Motor neuron (in vitro differentiated cells): ENCODE measurements around the gene ZNF77. TPM values are rescaled to one million over a fixed set of nuclear protein-coding genes. Genes with fewer than 3 reads are reported as not detected.
"Not testable (repeated sequence)": the region's sequence is repeated elsewhere in the genome, so short reads cannot be mapped to it uniquely, and the experiment has no call there.

Experiments used
- ATAC-seq, 8 experiments: fragments of 200-7000 bp; cut with Tn5 transposase; replicated peaks in 6 of 8; 2 replicates each; pipeline ENCODE4 v1.8.0; 2021; ENCODE audit warnings: mild to moderate bottlenecking in 8 of 8, moderate library complexity in 8 of 8
- H3K27ac ChIP-seq, 2 donors: fragments of 250-450 bp; sonication (Bioruptor Pico); 2 replicates each; pipeline ENCODE4 v1.9.0; 2021; ENCODE audit warnings: antibody characterized with exemption in 2 of 2, mild to moderate bottlenecking in 2 of 2, moderate library complexity in 1 of 2
- H3K4me1 ChIP-seq, 2 donors: fragments of 250-450 bp; sonication (Bioruptor Pico); replicated peaks in 1 of 2; 2 replicates each; pipeline ENCODE4 v1.6.1; 2021; ENCODE audit warnings: antibody characterized with exemption in 2 of 2, mild to moderate bottlenecking in 2 of 2, moderate library complexity in 1 of 2
- H3K4me3 ChIP-seq, 5 donors: fragments of 250-450 bp; sonication (Bioruptor Pico); 2 replicates each; pipeline ENCODE4 v1.9.0; 2021; ENCODE audit warnings: antibody characterized with exemption in 5 of 5, mild to moderate bottlenecking in 5 of 5, moderate library complexity in 4 of 5
- WGBS, 10 experiments: fragments of 450-650 bp; shearing (Covaris generic); methylation state at CpG; one replicate each; pipeline ENCODE4 v1.0.0; 2022; 5-methylcytosine and 5-hydroxymethylcytosine counted together
- in situ Hi-C, 9 experiments: fragments of 400-800 bp; cut with MboI; loops; one replicate each; pipeline ENCODE4 v1.15.0; 2021; ENCODE audit warnings: low sequenced_read_pairs in 9 of 9, low pct_unique_long_range_greater_than_20kb in 2 of 9; ENCODE audit not compliant: unreplicated experiment in 9 of 9
- total RNA-seq, 8 experiments: library from RNA; unstranded; fragments of 300-600 nt; gene quantifications; 2 replicates each; pipeline versions ENCODE4 v1.2.3 to v1.2.4, GENCODE V29; 2022

ZNF77 gene
- total RNA-seq, 8 experiments from 2014 or later: 1.7 to 9.9 (median 7.7) TPM

GRCh38 chr19:2900296-2901252 lies 44.2 kb downstream of the ZNF77 start, which contains the start of gene ZNF57:
Gene ZNF57 (plus strand): TSS chr19:2900928. CDS start chr19:2901046, 118 bp downstream.
- peak; percentile 90 to 98 (median 97) for ATAC-seq
- in situ Hi-C loops: no loop called here
- 0 to 1% (median 0%) methylated on average over 5 to 16 of the region's 100 CpGs; no CpG with 5 or more reads in 7 of the 10 experiments for WGBS, 10 experiments
- peak within 1 kb of the TSS; percentile 45 to 91 (median 58) for H3K4me3 ChIP-seq
- no peaks in the 10 kb centered on the region for H3K4me1 ChIP-seq
- peak within 1 kb of the TSS in 1 of 2 donors; percentile 71 for H3K27ac ChIP-seq

GRCh38 chr19:2896694-2897093 lies 48.1 kb downstream of the ZNF77 start:
- no peak for ATAC-seq
- Histone ChIP-seq H3K4me1 (no peaks in the 10 kb centered on the region), H3K4me3 (no peak overlapping the region), H3K27ac (no peak overlapping the region)
- in situ Hi-C loops: loop anchor here in 1 of 9 experiments (25.0 kb wide), 1 partner anchor 234 kb away; no protein-coding TSS in a partner anchor
- 22 to 79% (median 60%) methylated on average over 2 to 7 of the region's 8 CpGs for WGBS, 10 experiments

DNA sequence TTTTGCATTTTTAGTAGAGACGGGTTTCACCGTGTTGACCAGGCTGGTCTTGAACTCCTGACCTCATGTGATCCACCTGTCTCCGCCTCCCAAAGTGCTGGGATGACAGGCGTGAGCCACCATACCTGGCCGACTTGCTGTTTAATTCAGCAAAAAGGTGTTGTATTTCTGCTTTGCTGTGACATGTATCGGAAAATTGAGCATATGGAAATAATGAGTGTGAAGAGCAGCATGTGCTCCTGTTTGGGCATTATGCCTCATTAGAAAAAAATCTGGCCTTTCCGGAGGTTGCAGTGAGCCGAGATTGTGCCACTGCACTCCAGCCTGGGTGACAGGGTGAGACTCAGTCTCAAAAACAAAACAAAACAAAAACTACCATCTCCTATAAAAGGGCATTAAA lies 54.2 kb downstream of the ZNF77 start:
- 0 to 100% (median 75%) methylated on average over 1 to 8 of the region's 8 CpGs; no CpG with 5 or more reads in 1 of the 10 experiments for WGBS, 10 experiments
- not testable (repeated sequence) for H3K27ac ChIP-seq, H3K4me1 ChIP-seq, H3K4me3 ChIP-seq, ATAC-seq
- in situ Hi-C loops: loop anchor here in 1 of 9 experiments (25.0 kb wide), 1 partner anchor 228 kb away; no protein-coding TSS in a partner anchor

- in situ Hi-C loops: loop anchor here in 1 of 9 experiments (25.0 kb wide), 1 partner anchor 226 kb away; no protein-coding TSS in a partner anchor
- WGBS, 10 experiments: 10 to 92% (median 83%) methylated on average over 4 to 10 of the region's 37 CpGs; no CpG with 5 or more reads in 5 of the 10 experiments
- ATAC-seq: peak in 1 of 8 experiments; percentile 73
Observed at GRCh38 chr19:2888731-2889224, 56.0 kb downstream of the ZNF77 start.

DNA sequence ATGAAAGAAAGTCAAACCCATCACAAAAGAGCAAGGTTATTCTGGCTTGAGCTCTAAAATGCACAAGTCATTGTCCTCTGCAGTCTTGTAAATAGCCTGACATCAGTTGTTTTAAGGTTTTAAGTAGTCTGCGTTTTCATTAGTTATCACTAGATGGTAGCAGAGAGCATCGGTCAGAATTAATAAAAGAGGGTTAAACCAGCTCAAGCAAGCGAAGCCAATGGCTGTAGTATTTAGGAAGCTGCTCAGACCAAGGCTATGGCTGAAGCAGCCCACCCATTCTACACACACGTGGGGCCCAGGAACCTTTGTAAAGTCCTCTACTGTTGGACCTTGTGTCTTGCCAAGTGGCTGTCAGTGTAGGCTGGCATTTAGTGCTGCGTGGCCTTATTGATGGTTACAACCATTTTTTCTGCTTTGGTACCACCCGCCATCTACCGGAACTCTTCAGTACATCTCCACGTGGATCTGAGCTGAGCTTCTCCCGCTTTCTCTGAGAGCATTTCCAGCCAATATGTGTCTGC lies 57.3 kb downstream of the ZNF77 start:
- Histone ChIP-seq H3K4me1 (peaks cover 2 to 3% of the 10 kb centered on the region in 2 donors), H3K27ac (no peak overlapping the region), H3K4me3 (no peak overlapping the region)
- WGBS, 10 experiments: 5 to 81% (median 28%) methylated on average over 2 to 9 of the region's 9 CpGs; no CpG with 5 or more reads in 1 of the 10 experiments
- peak; percentile 74 to 96 (median 88) for ATAC-seq
- in situ Hi-C loops: loop anchor here in 1 of 9 experiments (25.0 kb wide), 1 partner anchor 225 kb away; no protein-coding TSS in a partner anchor

More at GRCh38 chr19:2888731-2889224, 56.0 kb downstream of the ZNF77 start:
- peaks cover 2 to 3% of the 10 kb centered on the region in 2 donors for H3K4me1 ChIP-seq
- no peak overlapping the region for H3K4me3 ChIP-seq
- H3K27ac ChIP-seq: no peak overlapping the region

- ATAC-seq: no peak
- WGBS, 10 experiments: 60 to 100% (median 82%) methylated on average over 1 to 10 of the region's 17 CpGs; no CpG with 5 or more reads in 2 of the 10 experiments
Observed at GRCh38 chr19:2885736-2886135, 59.0 kb downstream of the ZNF77 start.

GRCh38 chr19:2883686-2884439 lies 60.9 kb downstream of the ZNF77 start:
- in situ Hi-C loops: loop anchor here in 1 of 9 experiments (25.0 kb wide), 1 partner anchor 222 kb away; no protein-coding TSS in a partner anchor
- no peak for ATAC-seq
- no peak overlapping the region for H3K27ac ChIP-seq
- WGBS, 10 experiments: 8 to 100% (median 72%) methylated on average over 1 to 13 of the region's 14 CpGs; no CpG with 5 or more reads in 2 of the 10 experiments
- H3K4me3 ChIP-seq: no peak overlapping the region
- H3K4me1 ChIP-seq: peaks cover 2 to 3% of the 10 kb centered on the region in 2 donors

More at GRCh38 chr19:2885736-2886135, 59.0 kb downstream of the ZNF77 start:
- in situ Hi-C loops: loop anchor here in 1 of 9 experiments (25.0 kb wide), 1 partner anchor 223 kb away; no protein-coding TSS in a partner anchor
- peaks cover 2 to 3% of the 10 kb centered on the region in 2 donors for H3K4me1 ChIP-seq
- H3K4me3 ChIP-seq: no peak overlapping the region
- H3K27ac ChIP-seq: no peak overlapping the region

Other genes starting within 250 kb of the ZNF77 start
- gene GNG7, start 242.3 kb downstream of the ZNF77 start, total RNA-seq: 1 to 10 TPM in 6 of 8 experiments, under 1 TPM in 2; 0.20 to 8.1 (median 1.2) TPM
- 10 to 100 TPM in 2 of 8 experiments, 1 to 10 TPM in 4, under 1 TPM in 2; 0.15 to 17.5 (median 9.0) TPM for gene DIRAS1, start 223.6 kb downstream of the ZNF77 start, total RNA-seq
- 10 to 100 TPM; 13.7 to 33.4 (median 26.4) TPM for gene SLC39A3, start 205.0 kb downstream of the ZNF77 start, total RNA-seq
- 10 to 100 TPM; 29.5 to 85.5 (median 68.5) TPM for gene SGTA, start 161.7 kb downstream of the ZNF77 start, total RNA-seq
- gene THOP1, start 159.5 kb downstream of the ZNF77 start, total RNA-seq: 100 to 1,000 TPM in 1 of 8 experiments, 10 to 100 TPM in 7; 27.5 to 108 (median 41.7) TPM
- gene ZNF554, start 125.1 kb downstream of the ZNF77 start, total RNA-seq: 10 to 100 TPM in 2 of 8 experiments, 1 to 10 TPM in 6; 2.1 to 10.7 (median 7.7) TPM
- 10 to 100 TPM in 4 of 8 experiments, 1 to 10 TPM in 4; 1.1 to 11.6 (median 8.7) TPM for gene ZNF555, start 103.5 kb downstream of the ZNF77 start, total RNA-seq
- gene ZNF556, start 77.6 kb downstream of the ZNF77 start, total RNA-seq: 1 to 10 TPM in 1 of 8 experiments, under 1 TPM in 7; 0.07 to 1.1 (median 0.17) TPM
- 10 to 100 TPM in 2 of 8 experiments, 1 to 10 TPM in 6; 3.3 to 11.6 (median 8.4) TPM for gene ZNF57, start 44.0 kb downstream of the ZNF77 start, total RNA-seq
- gene TLE6, start 32.6 kb upstream of the ZNF77 start, total RNA-seq: 1 to 10 TPM in 3 of 8 experiments, under 1 TPM in 4, not detected in 1; 0.18 to 3.9 (median 0.81) TPM
- 10 to 100 TPM in 1 of 8 experiments, 1 to 10 TPM in 3, under 1 TPM in 2, not detected in 2; 0.13 to 11.8 (median 4.4) TPM for gene TLE2, start 84.3 kb upstream of the ZNF77 start, total RNA-seq
- 100 to 1,000 TPM; 105 to 286 (median 141) TPM for gene TLE5, start 117.5 kb upstream of the ZNF77 start, total RNA-seq
- gene GNA11, start 149.4 kb upstream of the ZNF77 start, total RNA-seq: 10 to 100 TPM; 10.1 to 36.7 (median 26.6) TPM
- gene GNA15, start 191.1 kb upstream of the ZNF77 start, total RNA-seq: 1 to 10 TPM in 1 of 8 experiments, under 1 TPM in 3, not detected in 4; 0.22 to 1.3 (median 0.46) TPM
- under 1 TPM in 4 of 8 experiments, not detected in 4; 0.13 to 0.45 (median 0.27) TPM for gene S1PR4, start 233.8 kb upstream of the ZNF77 start, total RNA-seq
- 10 to 100 TPM; 11.0 to 77.7 (median 26.3) TPM for gene NCLN, start 241.0 kb upstream of the ZNF77 start, total RNA-seq